Glutamatergic neuron (in vitro differentiated cells): Measurements from ENCODE around the gene SLC13A2. TPM values are rescaled to one million over a fixed set of nuclear protein-coding genes. Genes with fewer than 3 reads are reported as not detected.

Experiments used
- DNase-seq: peaks from one replicate; pipeline ENCODE4 v3.0.0; 2022
- H3K27ac Mint-ChIP-seq: one replicate; pipeline ENCODE4 v1.8.0; 2020; ENCODE audit warnings: mild to moderate bottlenecking, mixed read lengths, inconsistent platforms; ENCODE audit not compliant: unreplicated experiment
- H3K27me3 Mint-ChIP-seq: one replicate; pipeline ENCODE4 v1.8.0; 2020; ENCODE audit warnings: mild to moderate bottlenecking, moderate library complexity, mixed read lengths, inconsistent platforms; ENCODE audit not compliant: unreplicated experiment
- H3K36me3 Mint-ChIP-seq: one replicate; pipeline ENCODE4 v1.8.0; 2020; ENCODE audit warnings: mild to moderate bottlenecking, mixed read lengths, inconsistent platforms; ENCODE audit not compliant: unreplicated experiment
- H3K4me1 Mint-ChIP-seq: one replicate; pipeline ENCODE4 v1.8.0; 2020; ENCODE audit warnings: mild to moderate bottlenecking, low read depth, mixed read lengths, inconsistent platforms; ENCODE audit not compliant: unreplicated experiment
- H3K4me3 Mint-ChIP-seq: one replicate; pipeline ENCODE4 v1.8.0; 2020; ENCODE audit warnings: mild to moderate bottlenecking, mixed read lengths, inconsistent platforms; ENCODE audit not compliant: unreplicated experiment
- H3K9me3 Mint-ChIP-seq: one replicate; pipeline ENCODE4 v1.8.0; 2020; ENCODE audit warnings: mild to moderate bottlenecking, moderate library complexity, mixed read lengths, inconsistent platforms; ENCODE audit not compliant: unreplicated experiment
- total RNA-seq: library from RNA; stranded (reverse); fragmentation: NEBNext Ultra II Directional; extraction: Animal tissue kit (Norgen Biotek cat#: 25700); gene quantifications from one replicate; pipeline ENCODE4 v1.2.1, GENCODE V29; 2021; ENCODE audit not compliant: unreplicated experiment
- TF ChIP-seq, protein P1 (sequence below): fragments of 200-600 bp; sonication (generic); IDR thresholded peaks from one replicate; pipeline ENCODE4 v1.5.0; 2021; ENCODE audit not compliant: partially characterized antibody, unreplicated experiment

Gene SLC13A2
- total RNA-seq, 1 donor from 2014 or later: not detected

DNA sequence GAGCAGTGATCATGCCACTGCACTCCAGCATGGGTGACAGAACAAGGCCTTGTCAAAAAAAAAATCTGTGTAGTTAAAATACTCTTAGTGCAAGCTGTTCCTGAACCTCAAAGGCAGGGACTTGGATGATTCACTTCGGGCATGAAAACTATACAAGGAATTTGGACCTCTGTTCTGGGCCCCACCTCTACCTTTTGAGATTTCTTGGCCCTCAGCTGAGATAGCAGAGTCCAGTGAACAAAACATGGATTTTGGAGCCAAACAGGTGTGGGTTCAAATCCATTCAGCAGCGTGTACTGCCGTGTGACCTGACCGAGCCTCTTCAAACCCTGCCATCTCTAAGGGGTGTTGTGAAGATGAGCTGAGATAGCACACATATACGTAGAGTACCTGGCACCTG lies 6.8 kb downstream of the SLC13A2 start:
- no peaks in the 10 kb centered on the region for H3K36me3 Mint-ChIP-seq
- H3K4me3 Mint-ChIP-seq: no peak overlapping the region
- DNase-seq: no peak
- H3K27ac Mint-ChIP-seq: no peak overlapping the region
- H3K9me3 Mint-ChIP-seq: peaks cover 4% of the 10 kb centered on the region
- TF ChIP-seq, protein P1, sequence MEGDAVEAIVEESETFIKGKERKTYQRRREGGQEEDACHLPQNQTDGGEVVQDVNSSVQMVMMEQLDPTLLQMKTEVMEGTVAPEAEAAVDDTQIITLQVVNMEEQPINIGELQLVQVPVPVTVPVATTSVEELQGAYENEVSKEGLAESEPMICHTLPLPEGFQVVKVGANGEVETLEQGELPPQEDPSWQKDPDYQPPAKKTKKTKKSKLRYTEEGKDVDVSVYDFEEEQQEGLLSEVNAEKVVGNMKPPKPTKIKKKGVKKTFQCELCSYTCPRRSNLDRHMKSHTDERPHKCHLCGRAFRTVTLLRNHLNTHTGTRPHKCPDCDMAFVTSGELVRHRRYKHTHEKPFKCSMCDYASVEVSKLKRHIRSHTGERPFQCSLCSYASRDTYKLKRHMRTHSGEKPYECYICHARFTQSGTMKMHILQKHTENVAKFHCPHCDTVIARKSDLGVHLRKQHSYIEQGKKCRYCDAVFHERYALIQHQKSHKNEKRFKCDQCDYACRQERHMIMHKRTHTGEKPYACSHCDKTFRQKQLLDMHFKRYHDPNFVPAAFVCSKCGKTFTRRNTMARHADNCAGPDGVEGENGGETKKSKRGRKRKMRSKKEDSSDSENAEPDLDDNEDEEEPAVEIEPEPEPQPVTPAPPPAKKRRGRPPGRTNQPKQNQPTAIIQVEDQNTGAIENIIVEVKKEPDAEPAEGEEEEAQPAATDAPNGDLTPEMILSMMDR: no peak
- H3K4me1 Mint-ChIP-seq: no peaks in the 10 kb centered on the region
- H3K27me3 Mint-ChIP-seq: peaks cover 8% of the 10 kb centered on the region

DNA sequence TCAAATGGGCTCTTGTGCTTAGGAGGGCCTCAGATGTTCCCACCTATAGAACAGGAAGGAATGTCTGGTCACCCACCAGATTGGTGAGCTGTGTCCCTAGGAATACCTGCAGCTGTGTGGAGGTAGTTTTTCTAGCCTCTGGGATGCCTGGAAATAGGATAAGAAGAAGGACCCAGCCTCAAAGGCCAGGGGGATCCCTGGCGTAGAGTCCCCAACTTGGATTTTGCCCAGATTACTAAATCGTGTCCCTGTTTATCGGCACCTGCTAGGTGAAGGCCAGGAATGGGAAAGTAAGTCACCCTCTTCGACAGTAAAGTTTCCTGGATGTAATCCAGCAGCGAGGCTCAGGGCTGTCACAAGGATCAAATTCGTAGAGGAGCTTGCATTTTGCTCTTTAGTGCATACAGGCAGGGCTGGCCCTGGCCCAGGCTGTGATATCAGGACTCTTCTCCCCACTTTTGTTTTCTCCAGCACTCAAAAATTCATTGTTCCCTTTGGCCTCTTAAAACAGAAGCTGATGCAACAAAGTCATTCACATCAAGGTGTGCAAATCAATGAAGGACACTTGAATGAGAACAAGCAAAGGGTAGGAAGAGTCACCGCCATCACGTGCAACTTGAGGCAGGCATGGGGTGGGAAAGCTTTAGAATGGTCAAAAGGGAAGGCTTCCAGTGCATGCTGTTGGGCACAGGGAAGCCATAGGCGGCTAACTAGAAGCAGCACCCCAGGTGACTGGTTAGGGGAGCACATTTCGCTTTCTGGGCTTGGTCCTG lies 7.5 kb downstream of the SLC13A2 start:
- Mint-ChIP-seq H3K27ac (no peak overlapping the region), H3K4me1 (no peaks in the 10 kb centered on the region), H3K9me3 (peaks cover 4% of the 10 kb centered on the region), H3K27me3 (peaks cover 8% of the 10 kb centered on the region), H3K4me3 (no peak overlapping the region), H3K36me3 (no peaks in the 10 kb centered on the region)
- TF ChIP-seq, protein P1: no peak
- no peak for DNase-seq

DNA sequence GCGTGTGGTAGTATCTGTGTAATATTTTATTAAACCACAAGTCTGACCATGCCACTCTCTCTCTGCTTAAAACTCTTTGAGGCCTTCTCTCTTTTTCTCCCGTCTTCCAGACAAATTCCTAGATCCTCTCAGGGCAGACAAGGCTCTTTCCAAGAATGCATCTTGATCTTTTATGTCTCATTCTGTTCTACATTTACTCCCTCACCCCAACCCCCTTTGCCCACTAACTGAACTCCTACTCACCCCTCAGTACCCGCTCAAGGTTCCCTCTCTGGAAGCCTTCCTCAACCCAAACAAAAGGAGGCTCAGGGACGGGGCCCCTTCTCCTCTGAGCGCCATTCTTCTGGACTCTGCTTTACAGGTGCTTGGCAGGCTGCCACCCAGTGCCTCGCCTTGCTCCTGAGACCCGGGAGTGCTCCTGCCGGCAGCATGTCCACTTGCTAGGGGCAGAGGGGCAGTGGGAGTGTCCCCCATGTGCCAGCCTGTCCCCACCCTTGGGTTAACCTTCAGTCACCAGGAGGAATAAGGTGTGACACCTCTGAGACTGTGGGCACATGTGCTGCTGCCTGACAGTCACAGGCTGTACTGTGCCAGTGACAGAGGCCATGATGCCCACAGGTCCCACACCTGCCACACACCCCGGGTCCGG lies 9.2 kb downstream of the SLC13A2 start:
- Mint-ChIP-seq H3K27ac (no peak overlapping the region), H3K4me3 (no peak overlapping the region), H3K36me3 (no peaks in the 10 kb centered on the region), H3K9me3 (peaks cover 4% of the 10 kb centered on the region), H3K4me1 (peaks cover 3% of the 10 kb centered on the region), H3K27me3 (peaks cover 6% of the 10 kb centered on the region)
- DNase-seq: no peak
- TF ChIP-seq, protein P1: no peak

DNA sequence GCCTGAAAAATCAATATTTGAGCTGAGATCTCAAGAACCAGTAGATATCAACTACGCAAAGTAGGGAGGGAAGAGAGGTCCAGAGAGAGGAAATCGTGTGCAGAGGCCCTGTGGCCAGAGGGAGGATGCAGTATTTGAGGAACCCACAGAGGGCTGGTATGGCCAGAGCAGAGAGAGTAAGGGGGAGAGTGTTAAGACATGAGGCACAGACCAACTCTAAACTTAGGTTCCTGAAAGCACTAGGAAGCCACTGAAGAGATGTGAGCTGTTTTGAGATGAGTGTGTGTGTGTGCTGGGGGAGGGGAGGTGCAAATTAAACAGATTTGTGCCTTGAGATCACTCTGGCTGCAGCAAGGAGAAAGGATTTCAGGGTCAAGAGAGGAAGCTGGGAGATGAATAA lies 10.9 kb downstream of the SLC13A2 start:
- H3K27ac Mint-ChIP-seq: no peak overlapping the region
- H3K4me1 Mint-ChIP-seq: peaks cover 3% of the 10 kb centered on the region
- H3K36me3 Mint-ChIP-seq: no peaks in the 10 kb centered on the region
- TF ChIP-seq, protein P1: no peak
- H3K9me3 Mint-ChIP-seq: peaks cover 4% of the 10 kb centered on the region
- DNase-seq: no peak
- no peak overlapping the region for H3K4me3 Mint-ChIP-seq
- no peaks in the 10 kb centered on the region for H3K27me3 Mint-ChIP-seq

DNA sequence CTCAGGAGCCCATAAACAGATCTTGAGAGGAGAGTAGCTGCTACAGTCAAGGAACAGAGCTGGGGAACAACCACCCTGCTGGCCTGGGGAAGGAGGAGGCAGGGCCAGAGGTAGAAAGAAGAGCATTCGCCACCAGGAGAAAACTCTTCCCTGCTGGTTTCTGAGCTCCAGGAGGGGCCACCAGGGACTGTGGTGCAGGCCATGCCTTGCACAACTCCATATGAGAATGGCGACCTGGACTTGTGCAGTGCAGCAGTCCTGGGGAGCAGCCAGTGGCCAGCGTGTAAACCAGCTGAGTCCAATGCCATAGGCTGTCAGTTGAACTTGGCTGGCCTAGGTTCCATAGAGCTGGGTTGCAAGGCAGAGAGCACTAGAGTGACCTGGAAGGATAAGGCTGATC lies 11.6 kb downstream of the SLC13A2 start:
- no peak for DNase-seq
- no peak overlapping the region for H3K27ac Mint-ChIP-seq
- peaks cover 4% of the 10 kb centered on the region for H3K9me3 Mint-ChIP-seq
- TF ChIP-seq, protein P1: no peak
- no peaks in the 10 kb centered on the region for H3K27me3 Mint-ChIP-seq
- no peak overlapping the region for H3K4me3 Mint-ChIP-seq
- peaks cover 3% of the 10 kb centered on the region for H3K4me1 Mint-ChIP-seq
- no peaks in the 10 kb centered on the region for H3K36me3 Mint-ChIP-seq
